CD4-positive, alpha-beta T cell treated with Interleukin-4 for 1 hour (primary cell): Measurements from ENCODE around the gene PNMA3.
"Not testable (repeated sequence)": the region's sequence is repeated elsewhere in the genome, so short reads cannot be mapped to it uniquely, and the experiment has no call there.

ENCODE experiments used
- DNase-seq, 2 donors: peaks; one replicate each; pipeline ENCODE4 v3.0.0-alpha.2; 2020 to 2022

The PNMA3 gene

GRCh38 chrX:153074935-153075334, 18.7 kb downstream of the PNMA3 start:
- no peak for DNase-seq

- no peak for DNase-seq
These were observed 19.1 kb downstream of the PNMA3 start for GRCh38 chrX:153075366-153075765.

GRCh38 chrX:153077437-153078135, 21.3 kb downstream of the PNMA3 start:
- not testable (repeated sequence) for DNase-seq

DNA sequence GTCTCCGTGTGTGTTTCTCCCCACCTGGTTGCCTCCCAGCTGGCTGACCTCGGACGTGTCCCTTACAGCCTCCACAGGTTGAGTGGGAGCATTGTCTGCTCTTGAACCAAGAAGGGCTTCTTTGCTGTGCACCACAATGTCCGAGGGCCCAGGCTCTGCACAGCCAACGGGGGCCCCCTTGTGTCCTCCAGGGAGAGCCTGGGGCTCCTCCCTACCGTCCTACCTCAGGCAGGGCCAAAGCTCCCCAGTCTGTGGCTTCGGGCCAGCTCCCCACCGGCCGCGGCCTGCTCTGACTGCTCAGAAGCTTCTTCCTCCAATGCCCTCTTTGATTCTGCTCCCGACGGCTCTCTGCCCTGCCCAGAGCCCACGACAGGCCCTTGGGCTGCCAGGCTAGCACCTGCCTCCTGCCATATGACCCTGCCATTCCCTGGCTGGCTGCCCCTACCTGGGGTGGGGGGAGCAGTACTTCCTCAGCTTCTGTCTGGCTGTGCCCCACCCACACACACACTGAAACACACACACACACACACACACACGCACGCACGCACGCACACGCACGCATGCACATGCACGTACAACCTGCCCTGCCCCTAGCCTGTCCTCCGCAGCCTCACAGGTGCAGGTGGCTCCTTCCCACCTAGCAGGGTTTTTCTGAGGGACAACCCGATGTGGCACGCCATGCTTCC, 27.1 kb downstream of the PNMA3 start:
- DNase-seq = not testable (repeated sequence)

- DNase-seq = no peak
These were observed 46.1 kb downstream of the PNMA3 start for GRCh38 chrX:153102418-153102817.

GRCh38 chrX:153104959-153105358, 48.7 kb downstream of the PNMA3 start:
- not testable (repeated sequence) for DNase-seq

GRCh38 chrX:153106092-153106801, 50.0 kb downstream of the PNMA3 start:
- DNase-seq = not testable (repeated sequence)
